WTC11 (cell line): ENCODE results near the gene ZBP1.

Experiments
- AFF4 ChIP-seq: sonication (generic); formaldehyde crosslinking; IDR thresholded peaks from 2 replicates; pipeline ENCODE4 v1.8.1; 2023; ENCODE audit warnings: mild to moderate bottlenecking, missing genetic modification reagents, borderline replicate concordance
- ATF1 ChIP-seq: sonication (generic); formaldehyde crosslinking; IDR thresholded peaks from 2 replicates; pipeline ENCODE4 v1.8.1; 2023; ENCODE audit warnings: mild to moderate bottlenecking, moderate library complexity, missing genetic modification reagents
- FOXK1 ChIP-seq: sonication (generic); formaldehyde crosslinking; IDR thresholded peaks from 2 replicates; pipeline ENCODE4 v1.8.0; 2022; ENCODE audit warnings: mild to moderate bottlenecking, moderate library complexity, missing genetic modification reagents
- JUN ChIP-seq: sonication (generic); formaldehyde crosslinking; IDR thresholded peaks from 2 replicates; pipeline ENCODE4 v1.8.0; 2023; ENCODE audit warnings: mild to moderate bottlenecking, missing genetic modification reagents
- MXD4 ChIP-seq: fragments of 250-450 bp; sonication (Bioruptor Pico); IDR thresholded peaks from 2 replicates; pipeline ENCODE4 v1.8.0; 2021; ENCODE audit warnings: mild to moderate bottlenecking, moderate library complexity, borderline replicate concordance
- NFATC4 ChIP-seq: fragments of 250-450 bp; sonication (Bioruptor Pico); IDR thresholded peaks from 2 replicates; pipeline ENCODE4 v1.9.0; 2021; ENCODE audit warnings: mild to moderate bottlenecking
- NFE2L1 ChIP-seq: sonication (generic); formaldehyde crosslinking; IDR thresholded peaks from 2 replicates; pipeline ENCODE4 v1.8.1; 2023; ENCODE audit warnings: missing genetic modification reagents
- TEAD1 ChIP-seq: sonication (generic); formaldehyde crosslinking; IDR thresholded peaks from 2 replicates; pipeline ENCODE4 v1.8.0; 2022; ENCODE audit warnings: mild to moderate bottlenecking, missing genetic modification reagents
- ZNF416 ChIP-seq: fragments of 250-450 bp; sonication (Bioruptor Pico); IDR thresholded peaks from 2 replicates; pipeline ENCODE4 v1.9.0; 2021; ENCODE audit warnings: mild to moderate bottlenecking, inconsistent platforms
- TF ChIP-seq, protein P1 (sequence below): fragments of 200-600 bp; IDR thresholded peaks from 2 replicates; pipeline ENCODE4 v1.8.0; 2022; ENCODE audit warnings: antibody characterized with exemption
- TF ChIP-seq, protein P2 (sequence below): sonication (generic); formaldehyde crosslinking; conservative IDR thresholded peaks from 2 replicates; pipeline ENCODE4 v1.8.1; 2022; ENCODE audit warnings: mild to moderate bottlenecking, missing genetic modification reagents

DNA sequence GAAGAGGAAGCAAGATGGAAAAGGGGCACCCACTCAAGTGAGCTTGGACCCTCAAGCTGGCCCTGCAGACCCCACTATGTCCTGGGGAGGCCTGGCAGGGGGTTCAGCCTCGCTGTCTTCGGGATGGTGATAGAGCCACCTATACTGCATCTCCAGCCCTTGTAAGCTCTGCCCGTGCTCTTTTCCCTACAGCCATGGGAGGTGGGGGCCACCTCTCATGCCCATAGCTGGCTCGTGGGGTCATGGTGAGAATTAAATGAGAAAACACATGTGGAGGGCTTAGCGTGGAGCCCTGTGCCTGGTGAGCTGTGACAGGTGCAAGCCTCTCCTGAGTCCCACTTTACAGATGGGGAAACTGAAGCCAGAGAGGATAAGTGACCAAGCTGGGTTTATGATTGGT, 31.6 kb downstream of the ZBP1 start:
- TF ChIP-seq, protein P1, sequence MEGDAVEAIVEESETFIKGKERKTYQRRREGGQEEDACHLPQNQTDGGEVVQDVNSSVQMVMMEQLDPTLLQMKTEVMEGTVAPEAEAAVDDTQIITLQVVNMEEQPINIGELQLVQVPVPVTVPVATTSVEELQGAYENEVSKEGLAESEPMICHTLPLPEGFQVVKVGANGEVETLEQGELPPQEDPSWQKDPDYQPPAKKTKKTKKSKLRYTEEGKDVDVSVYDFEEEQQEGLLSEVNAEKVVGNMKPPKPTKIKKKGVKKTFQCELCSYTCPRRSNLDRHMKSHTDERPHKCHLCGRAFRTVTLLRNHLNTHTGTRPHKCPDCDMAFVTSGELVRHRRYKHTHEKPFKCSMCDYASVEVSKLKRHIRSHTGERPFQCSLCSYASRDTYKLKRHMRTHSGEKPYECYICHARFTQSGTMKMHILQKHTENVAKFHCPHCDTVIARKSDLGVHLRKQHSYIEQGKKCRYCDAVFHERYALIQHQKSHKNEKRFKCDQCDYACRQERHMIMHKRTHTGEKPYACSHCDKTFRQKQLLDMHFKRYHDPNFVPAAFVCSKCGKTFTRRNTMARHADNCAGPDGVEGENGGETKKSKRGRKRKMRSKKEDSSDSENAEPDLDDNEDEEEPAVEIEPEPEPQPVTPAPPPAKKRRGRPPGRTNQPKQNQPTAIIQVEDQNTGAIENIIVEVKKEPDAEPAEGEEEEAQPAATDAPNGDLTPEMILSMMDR, result no peak
- no peak for TF ChIP-seq FOXK1
- TF ChIP-seq ZNF416 (CRISPR knock-in tag), result no peak
- no peak for TF ChIP-seq NFATC4
- TF ChIP-seq, protein P2, sequence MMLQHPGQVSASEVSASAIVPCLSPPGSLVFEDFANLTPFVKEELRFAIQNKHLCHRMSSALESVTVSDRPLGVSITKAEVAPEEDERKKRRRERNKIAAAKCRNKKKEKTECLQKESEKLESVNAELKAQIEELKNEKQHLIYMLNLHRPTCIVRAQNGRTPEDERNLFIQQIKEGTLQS (CRISPR knock-in tag), result no peak
- no peak for TF ChIP-seq AFF4 (CRISPR knock-in tag)
- no peak for TF ChIP-seq TEAD1
- TF ChIP-seq JUN (CRISPR knock-in tag), result no peak
- TF ChIP-seq ATF1 (CRISPR knock-in tag), result no peak
- no peak for TF ChIP-seq NFE2L1 (CRISPR knock-in tag)
- no peak for TF ChIP-seq MXD4 (CRISPR knock-in tag)
